LNCAP (cell line): ENCODE data around the gene PRRG2.

Experiments
- TF ChIP-seq, protein P1 (sequence below): fragments of 450-650 bp; IDR thresholded peaks from 2 replicates; pipeline ENCODE4 v1.5.1; 2017; ENCODE audit warnings: mild to moderate bottlenecking

The PRRG2 gene

DNA sequence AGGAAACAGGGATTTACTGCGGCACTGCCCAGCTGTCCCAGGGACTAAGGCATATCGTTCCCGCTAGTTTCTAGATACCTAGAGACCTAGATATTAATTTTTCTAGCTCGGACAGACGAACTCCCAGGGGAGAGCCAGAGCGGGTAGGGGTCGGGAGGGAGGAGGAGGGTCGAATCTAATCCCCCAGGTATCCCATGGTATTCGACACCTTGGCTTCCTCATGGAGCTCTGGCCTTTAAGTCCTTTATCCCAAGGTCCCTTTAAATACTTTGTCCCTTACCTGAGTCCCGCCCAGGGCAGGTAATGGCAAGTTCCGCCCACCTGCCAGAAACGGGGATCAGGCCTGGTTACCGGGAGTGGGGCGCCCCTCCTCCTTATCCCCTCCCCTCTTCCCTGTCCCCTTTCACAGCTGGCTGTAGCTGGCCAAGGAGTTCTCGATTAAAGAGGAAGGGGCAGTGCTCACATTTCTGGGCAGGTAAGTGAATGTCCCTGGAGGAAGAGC lies at the start of gene PRRG2:
Gene PRRG2 (plus strand): TSS at position 310 of the 502 bp plus-strand sequence. CDS start 1,904 bp downstream, outside the sequence.
- TF ChIP-seq, protein P1, sequence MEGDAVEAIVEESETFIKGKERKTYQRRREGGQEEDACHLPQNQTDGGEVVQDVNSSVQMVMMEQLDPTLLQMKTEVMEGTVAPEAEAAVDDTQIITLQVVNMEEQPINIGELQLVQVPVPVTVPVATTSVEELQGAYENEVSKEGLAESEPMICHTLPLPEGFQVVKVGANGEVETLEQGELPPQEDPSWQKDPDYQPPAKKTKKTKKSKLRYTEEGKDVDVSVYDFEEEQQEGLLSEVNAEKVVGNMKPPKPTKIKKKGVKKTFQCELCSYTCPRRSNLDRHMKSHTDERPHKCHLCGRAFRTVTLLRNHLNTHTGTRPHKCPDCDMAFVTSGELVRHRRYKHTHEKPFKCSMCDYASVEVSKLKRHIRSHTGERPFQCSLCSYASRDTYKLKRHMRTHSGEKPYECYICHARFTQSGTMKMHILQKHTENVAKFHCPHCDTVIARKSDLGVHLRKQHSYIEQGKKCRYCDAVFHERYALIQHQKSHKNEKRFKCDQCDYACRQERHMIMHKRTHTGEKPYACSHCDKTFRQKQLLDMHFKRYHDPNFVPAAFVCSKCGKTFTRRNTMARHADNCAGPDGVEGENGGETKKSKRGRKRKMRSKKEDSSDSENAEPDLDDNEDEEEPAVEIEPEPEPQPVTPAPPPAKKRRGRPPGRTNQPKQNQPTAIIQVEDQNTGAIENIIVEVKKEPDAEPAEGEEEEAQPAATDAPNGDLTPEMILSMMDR = no peak

DNA sequence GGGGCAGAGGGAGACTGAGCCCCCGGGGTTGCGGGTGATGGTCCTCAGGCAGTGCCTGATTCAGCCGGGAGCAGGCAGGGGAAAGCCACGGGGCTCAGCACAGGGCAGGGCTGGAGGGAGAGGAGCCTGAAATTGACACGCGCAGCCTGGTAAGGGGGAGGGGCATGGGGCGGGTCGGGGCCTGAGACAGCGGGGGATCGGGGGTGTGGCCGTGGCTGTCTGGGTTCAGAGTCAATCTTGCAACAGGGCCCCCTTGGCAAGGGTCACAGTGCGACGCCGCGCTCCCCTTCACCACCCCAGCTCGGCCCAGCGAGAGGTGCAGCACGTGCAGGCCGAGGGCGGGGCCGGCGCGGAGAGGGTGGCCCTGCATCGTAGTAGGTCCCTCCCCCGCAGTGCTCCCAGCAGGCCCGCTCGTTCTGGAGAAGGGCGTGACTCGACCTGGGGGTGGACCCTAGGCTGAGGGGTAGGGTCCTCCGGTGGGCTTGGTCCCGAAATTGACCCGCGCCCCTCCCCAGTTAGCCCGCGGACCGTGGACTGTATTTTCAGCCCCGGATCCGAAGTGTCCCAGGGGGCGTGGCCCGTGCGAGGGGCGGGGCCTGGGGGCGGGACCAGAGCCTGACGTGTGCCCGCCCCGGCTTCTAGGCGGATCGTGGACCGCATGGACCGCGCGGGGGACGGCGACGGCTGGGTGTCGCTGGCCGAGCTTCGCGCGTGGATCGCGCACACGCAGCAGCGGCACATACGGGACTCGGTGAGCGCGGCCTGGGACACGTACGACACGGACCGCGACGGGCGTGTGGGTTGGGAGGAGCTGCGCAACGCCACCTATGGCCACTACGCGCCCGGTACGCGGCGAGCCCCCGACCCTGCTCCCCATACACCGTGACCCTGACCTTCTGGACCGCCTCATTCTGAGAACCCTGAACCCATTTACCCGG lies 47.3 kb upstream of the PRRG2 start:
- TF ChIP-seq, protein P1 = peak; percentile 50

DNA sequence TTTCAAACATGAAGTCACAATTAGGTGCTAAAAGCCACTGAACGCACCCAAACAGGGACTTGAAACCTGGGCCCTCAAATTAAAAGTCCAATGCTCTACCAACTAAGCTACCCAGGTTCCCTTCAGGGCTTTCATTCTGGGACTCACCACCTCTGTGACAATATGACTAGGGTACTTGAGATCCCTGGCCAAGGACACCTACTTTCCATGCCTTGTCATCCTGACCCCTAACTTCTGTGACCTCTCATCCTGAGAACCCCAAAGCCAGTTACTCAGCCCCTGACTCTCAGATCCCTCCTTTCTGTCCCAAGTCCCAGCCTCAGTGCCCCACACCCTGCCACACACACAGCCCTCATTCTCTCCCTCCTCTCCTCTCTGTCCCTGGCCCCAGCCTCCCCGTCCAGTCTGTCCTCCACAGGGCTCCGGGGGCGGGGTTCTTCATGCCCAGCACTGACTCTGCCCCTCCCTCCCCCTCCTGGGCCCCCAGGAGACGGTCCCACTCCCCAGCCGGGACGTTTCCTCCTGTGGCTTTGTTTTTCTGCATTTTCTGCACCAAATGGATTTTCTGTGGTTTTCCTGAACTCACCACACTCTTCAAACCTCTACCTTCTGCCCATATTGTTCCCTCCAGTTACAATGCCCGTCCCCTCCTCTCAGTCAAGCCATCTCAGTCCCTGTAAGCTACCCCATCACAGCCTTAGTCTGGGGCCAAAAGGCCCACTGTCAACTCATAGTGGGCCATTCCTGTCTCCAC lies 46.3 kb upstream of the PRRG2 start:
- TF ChIP-seq, protein P1 = no peak

DNA sequence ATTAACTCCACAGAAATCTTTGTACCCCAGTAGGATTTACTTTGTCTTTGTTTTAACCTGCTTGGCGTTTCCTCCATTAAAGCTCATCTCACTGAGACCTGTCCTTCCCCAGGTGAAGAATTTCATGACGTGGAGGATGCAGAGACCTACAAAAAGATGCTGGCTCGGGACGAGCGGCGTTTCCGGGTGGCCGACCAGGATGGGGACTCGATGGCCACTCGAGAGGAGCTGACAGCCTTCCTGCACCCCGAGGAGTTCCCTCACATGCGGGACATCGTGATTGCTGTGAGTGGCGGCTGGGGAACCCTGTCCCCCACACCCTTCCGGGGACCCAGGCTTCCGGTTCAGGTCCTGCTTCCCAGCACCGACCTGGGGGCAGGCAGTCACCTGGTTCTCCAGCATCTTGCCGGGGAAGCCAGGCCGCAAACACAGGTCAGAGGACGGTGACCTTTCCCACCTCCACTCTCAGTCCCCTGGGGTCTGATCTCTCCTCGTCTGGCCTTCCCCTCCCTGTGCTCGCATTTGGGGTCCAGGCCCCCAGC lies 44.1 kb upstream of the PRRG2 start:
- TF ChIP-seq, protein P1 = no peak

DNA sequence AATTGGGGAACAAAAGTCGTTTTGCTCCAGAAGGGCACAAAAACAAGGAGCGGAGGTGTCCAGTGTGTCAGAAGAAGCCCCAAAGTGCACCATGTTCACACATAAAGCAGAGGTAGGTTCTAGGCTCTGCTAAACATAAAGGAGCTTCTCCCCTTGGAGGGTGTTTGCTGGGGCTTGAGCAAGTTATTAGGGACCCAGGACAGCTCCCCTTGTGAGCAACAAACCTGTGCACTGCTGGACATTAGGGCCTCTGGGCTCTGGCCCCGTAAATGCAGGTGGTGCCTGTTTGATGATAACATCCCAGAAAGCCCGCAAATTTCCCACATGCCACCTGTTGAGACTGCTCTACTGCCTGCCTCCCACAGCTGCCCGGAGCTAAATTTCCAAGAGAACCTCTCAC lies 42.5 kb upstream of the PRRG2 start:
- TF ChIP-seq, protein P1 = no peak

DNA sequence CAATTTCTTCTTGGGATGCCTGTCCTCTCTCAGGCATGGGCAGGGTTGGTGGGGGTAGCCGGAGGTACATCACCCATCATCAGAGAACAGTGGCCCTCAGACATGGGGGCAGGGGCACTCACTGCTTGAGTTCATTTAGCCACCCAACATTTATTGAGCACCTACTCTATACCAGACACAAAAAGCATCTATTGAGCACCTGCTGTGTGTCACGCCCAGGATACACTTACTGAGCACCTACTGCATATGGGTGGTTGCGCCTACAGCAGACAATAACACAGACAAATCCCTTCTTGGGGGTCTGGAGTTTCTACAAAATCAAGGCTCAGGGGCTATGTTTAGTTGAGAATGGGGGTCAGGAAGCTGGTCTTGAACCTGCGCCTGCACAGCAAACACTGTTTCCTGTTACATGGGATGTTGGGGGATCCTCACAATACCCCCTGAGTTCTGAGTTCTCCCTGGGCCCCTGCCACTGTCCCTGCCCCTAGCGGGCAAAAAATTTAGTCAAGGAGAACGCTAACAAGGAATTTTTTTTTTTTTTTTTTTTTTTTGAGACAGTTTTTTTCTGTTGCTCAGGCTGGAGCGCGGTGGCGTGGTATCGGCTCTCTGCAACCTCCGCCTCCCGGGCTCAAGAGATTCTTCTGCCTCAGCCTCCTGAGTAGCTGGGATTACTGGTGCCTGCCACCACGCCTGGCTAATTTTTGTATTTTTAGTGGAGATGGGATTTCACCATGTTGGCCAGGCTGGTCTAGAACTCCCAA lies 41.7 kb upstream of the PRRG2 start:
- TF ChIP-seq, protein P1 = no peak

DNA sequence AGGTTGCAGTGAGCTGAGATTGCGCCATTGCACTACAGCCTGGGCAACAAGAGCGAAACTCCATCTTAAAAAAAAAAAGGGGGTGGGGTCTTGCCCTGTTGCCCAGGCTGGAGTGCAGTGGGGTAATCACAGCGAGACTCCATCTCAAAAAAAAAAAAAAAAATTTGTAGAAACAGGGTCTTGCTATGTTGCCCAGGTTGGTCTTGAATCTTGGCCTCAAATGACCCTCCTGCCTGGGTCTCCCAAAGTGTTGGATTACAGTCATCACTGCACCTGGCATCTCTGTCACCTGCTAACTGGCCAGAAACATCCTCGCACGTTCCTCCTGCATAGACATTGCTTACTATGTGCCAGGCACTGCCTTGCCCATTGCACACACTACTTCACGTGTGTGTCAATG lies 39.2 kb upstream of the PRRG2 start:
- TF ChIP-seq, protein P1 = no peak
